HG02852 (cell line): ENCODE measurements around the gene KRT33B.
"Not testable (repeated sequence)": the region's sequence is repeated elsewhere in the genome, so short reads cannot be mapped to it uniquely, and the experiment has no call there.

Experiments used
- ATAC-seq: cut with Tn5 transposase; IDR thresholded peaks from one replicate; pipeline ENCODE4 v1.9.1; 2021; ENCODE audit warnings: mild to moderate bottlenecking, moderate library complexity; ENCODE audit not compliant: unreplicated experiment

The KRT33B gene

DNA sequence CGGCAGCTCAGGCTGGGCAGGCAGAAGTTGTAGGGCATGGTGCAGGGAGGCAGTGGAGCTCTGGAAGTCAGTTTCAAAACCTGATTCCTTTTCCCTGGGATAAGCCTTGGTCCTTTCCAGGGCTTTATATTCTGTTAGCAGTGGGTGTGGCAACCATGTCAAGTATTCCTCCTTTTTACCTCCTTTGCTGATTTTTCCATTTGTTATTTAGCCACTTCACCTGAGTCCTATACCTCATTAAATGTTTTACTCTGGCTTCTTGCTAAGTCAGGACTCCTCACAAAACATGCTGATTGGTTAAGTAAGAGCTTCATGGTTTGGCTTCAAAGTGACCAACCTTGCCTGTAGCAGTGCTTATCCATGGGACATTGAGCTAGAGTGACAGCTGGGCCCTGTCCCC lies at the start of gene KRT33B:
KRT33B (minus strand) TSS at position 101 of the 400 bp plus-strand sequence; CDS start at position 38, 63 bp downstream.
- ATAC-seq, result no peak

- no peak for ATAC-seq
These were observed 48.7 kb upstream of the KRT33B start for GRCh38 chr17:41418116-41418860.

DNA sequence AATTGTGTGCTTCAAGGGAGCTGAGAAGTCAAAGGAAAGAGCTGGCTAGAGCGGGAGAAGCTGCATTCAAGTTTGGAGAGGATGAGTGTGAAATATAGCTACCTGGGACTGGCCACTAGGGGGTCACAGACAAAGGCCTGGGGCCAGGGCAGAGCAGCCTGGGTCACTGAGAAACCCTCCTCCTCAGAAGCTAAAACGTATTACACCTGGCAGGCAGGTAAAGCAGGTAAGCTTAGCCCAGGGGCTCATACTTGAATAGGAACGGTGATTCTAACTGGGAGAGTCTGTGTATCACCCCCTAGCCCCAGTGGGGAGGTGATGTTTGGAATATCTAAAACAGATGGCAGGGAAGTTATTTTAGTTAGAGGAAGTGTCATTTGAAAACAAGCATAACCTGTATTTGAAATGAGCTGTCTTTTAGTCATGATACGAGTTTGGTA lies 48.0 kb upstream of the KRT33B start:
- no peak for ATAC-seq

GRCh38 chr17:41417127-41417526 lies 47.5 kb upstream of the KRT33B start:
- ATAC-seq, result no peak

DNA sequence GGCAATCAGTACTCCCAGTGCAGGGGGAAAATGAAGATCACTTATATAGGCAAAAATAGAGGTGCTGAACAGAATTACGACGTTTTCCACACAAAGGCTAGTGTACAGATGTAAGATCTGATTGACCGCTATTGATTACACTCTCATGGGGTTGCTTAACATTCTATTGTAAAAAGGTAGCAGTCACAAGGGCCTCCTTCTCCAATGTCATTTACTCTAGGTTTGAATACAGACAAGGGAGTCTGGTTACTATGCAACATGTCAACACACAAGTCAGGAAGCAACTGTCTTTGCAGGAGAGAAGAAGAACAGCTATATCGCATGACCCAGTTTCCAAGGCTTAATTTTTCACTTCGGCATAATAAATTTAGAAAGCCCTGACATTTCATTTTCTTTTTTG lies 46.9 kb upstream of the KRT33B start:
- no peak for ATAC-seq

- no peak for ATAC-seq
These were observed 46.3 kb upstream of the KRT33B start for GRCh38 chr17:41415833-41416335.

GRCh38 chr17:41415411-41415810 lies 45.8 kb upstream of the KRT33B start:
- no peak for ATAC-seq

- ATAC-seq, result no peak
These were observed 44.4 kb upstream of the KRT33B start for GRCh38 chr17:41413982-41414381.

GRCh38 chr17:41413353-41413957 lies 43.8 kb upstream of the KRT33B start:
- ATAC-seq, result no peak

DNA sequence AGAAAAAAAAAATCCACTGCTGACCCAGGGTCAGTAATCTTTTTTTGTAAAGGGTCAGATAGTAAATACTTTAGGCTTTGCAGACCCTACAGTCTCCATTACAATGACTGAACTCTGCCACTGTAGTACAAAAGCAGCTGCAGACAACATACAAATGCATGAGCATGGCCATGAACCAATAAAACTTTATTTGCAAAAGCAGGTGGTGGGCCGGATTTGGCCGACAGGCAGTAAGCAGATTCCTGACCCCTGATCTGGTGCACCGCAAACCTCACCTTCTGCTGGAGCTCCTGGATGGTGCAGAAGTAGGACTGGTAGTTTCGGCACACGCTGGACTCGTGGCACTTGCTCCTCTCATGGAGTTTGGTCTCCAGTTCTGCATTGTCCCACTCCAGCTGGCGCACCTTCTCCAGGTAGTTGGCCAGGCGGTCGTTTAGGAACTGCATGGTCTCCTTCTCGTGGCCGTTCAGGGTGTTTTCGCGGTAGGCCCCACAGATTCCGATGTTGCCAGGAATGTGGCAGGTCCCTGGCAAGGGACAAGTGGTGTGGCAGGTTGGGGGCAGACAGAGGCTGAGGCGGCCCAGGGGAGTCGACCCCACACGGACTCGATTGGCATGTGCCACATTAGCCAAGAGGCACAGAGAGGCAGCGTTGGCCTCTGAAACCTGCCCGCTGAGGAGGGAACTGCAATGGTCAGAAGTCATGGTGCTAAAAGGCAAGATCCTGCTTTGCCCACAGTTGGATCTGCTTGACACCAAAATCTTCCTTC lies 41.6 kb upstream of the KRT33B start:
- no peak for ATAC-seq

- no peak for ATAC-seq
These were observed 37.6 kb upstream of the KRT33B start for GRCh38 chr17:41407226-41407625.

GRCh38 chr17:41406205-41406604 lies 36.6 kb upstream of the KRT33B start:
- no peak for ATAC-seq

DNA sequence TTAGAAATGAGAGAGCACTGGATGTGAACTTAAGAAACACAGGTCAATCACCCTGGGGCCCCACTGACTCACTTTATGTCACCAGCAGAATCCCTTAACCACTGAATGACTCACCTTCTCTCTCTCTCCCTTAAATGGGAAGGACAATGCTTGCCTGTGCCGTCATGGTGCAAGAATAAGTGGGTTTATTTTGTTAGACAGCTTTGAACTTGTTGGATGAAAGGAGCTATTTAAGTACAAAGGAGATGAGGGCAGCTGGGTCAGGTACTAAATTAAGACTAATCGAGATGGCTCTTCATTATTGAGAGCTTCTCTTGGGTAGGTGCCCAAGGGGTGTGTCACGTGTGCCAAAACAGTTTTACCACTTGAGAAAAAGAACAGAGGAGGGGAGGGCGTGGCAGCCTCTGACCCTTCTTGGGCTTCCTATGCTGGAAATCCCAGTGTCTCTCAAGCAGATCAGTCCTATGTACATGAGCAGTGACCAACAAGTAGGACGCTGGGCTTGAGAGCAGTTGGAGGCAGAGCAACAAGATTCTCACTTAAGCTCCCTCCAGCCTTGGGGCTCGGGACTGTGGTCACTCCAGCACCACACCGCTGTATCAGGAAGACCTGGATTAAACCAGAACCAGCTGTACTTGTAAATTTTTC lies 34.5 kb upstream of the KRT33B start:
- no peak for ATAC-seq

DNA sequence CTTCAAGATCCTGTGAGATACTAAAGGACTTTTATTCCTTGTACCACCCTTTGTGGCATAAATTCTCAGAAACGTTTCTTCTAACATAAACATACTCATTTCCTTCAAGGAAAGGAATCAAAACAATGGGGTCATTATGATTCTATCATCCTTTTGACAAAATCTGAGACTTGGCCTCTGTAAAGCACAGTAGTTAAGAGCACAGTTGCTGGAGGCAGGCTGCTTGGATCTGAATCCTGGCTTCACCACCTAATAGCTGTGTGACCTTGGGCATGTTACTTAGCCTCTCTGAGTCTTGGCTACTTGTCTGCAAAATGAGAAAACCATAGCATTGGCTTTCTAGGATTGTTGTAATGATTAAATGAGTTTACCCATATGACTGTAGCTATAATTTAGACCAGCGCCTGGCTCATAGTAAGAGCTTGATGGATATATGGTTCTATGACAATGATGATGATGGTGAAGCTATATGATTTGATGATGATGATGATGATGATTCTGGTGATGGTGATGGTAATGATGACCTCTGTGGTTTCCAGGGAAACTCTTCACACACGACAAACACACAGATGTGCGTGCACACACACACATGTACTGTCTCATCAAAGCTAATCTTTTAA lies 33.9 kb upstream of the KRT33B start:
- no peak for ATAC-seq

DNA sequence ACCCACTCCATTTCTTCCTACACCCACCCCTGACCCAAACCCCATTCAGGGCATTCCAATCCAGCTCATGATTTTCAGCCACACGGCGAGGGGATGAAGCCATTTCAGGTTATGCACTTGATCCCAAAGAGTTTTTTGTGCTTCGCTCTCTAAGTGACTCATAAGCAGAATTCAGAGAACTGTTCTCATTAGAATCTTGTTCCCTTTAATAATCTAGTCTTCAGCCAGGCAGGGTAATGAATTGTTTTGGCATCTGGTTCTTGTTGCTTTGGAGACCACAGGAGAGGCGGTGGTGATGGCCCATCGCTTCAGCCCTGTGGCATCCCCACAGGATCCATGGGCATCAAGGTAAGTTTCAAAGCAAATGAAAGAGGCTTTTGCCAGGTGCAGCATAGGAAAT lies 32.5 kb upstream of the KRT33B start:
- no peak for ATAC-seq

GRCh38 chr17:41396996-41397660 lies 27.5 kb upstream of the KRT33B start, which contains the start of gene KRT31:
KRT31 (minus strand) TSS chr17:41397608; CDS start chr17:41397539, 69 bp downstream.
- ATAC-seq, result no peak

DNA sequence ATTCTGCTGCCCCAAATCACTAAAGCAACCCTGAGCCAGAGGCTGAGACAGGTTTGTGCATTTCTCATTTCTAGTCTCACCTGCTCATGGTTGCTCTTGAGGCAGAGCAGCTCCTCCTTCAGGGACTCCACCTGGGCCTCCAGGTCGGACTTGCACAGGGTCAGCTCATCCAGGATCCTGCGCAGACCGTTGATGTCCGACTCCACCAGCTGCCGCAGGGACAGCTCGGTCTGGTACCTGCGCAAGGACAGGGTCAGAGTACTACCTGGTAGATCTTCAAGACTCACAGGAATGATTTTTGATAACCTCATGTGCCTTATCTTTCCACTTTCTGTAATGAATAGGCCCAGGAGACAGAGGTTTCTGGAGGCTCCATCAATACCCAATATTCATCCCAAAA lies 26.7 kb upstream of the KRT33B start:
- no peak for ATAC-seq

GRCh38 chr17:41395611-41396010 lies 26.0 kb upstream of the KRT33B start:
- ATAC-seq, result no peak

DNA sequence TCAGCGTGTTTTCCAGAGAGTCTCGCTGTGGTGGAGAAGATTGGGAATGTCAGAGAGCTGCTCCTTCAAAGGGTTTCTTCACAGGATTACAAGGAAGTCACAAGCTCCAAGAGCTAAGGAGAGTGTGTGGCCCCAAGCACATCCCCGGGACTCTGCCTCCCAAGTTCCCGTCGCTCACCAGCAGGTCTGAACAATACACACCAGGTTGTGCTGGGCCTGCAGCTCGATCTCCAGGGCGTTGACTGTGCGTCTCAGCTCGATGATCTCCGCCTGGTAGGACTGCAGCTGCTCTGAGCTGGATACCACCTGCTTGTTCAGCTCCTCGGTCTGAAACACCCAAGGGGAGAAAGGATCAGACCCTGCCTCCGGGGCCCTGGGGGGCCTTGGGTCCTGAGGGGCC lies 25.4 kb upstream of the KRT33B start:
- not testable (repeated sequence) for ATAC-seq
